OCI-LY7 (cell line): Measurements from ENCODE around the gene MACROH2A1.

Source experiments
- CTCF ChIP-seq: fragments of 200-600 bp; sonication (generic); conservative IDR thresholded peaks from 2 replicates; pipeline ENCODE4 v1.5.1; 2014; ENCODE audit warnings: mild to moderate bottlenecking, antibody characterized with exemption, low read length, moderate library complexity, mixed read lengths
- EZH2phosphoT487 ChIP-seq: fragments of 200-600 bp; sonication (generic); IDR thresholded peaks from 2 replicates; pipeline ENCODE4 v1.6.1; 2018; ENCODE audit warnings: low read depth, borderline replicate concordance, mild to moderate bottlenecking, mixed run types, antibody characterized with exemption, low read length, moderate library complexity, mixed read lengths

GRCh38 chr5:135430135-135430437, 31.1 kb upstream of the MACROH2A1 start:
- TF ChIP-seq CTCF (no peak), EZH2phosphoT487 (no peak)
